Fibroblast of lung (primary cell): ENCODE data around the gene SDCCAG8. TPM values are rescaled to one million over a fixed set of nuclear protein-coding genes. Genes with fewer than 3 reads are reported as not detected.

ENCODE experiments used
- DNase-seq, 2 donors: peaks; one replicate each; pipeline versions ENCODE4 v3.0.0 to v3.0.0-alpha.2; 2010; ENCODE audit warnings: low read depth in 2 of 2
- H2AFZ ChIP-seq: 2 replicates; pipeline ENCODE4 v1.5.1; 2012; ENCODE audit warnings: low read length, control low read depth, inconsistent platforms
- H3K27ac ChIP-seq: 2 replicates; pipeline ENCODE4 v1.5.1; 2011; ENCODE audit warnings: low read length, control low read depth; ENCODE audit not compliant: insufficient read depth
- H3K27me3 ChIP-seq: 2 replicates; pipeline ENCODE4 v1.5.1; 2011; ENCODE audit warnings: mild to moderate bottlenecking, low read length; ENCODE audit not compliant: control insufficient read depth, insufficient read depth
- H3K36me3 ChIP-seq: 2 replicates; pipeline ENCODE4 v1.5.1; 2011; ENCODE audit warnings: low read length; ENCODE audit not compliant: control insufficient read depth, insufficient read depth
- H3K4me1 ChIP-seq: 2 replicates; pipeline ENCODE4 v1.5.1; 2011; ENCODE audit warnings: low read length; ENCODE audit not compliant: control insufficient read depth, insufficient read depth; ENCODE audit errors: extremely low read depth
- H3K4me2 ChIP-seq: 2 replicates; pipeline ENCODE4 v1.5.1; 2011; ENCODE audit warnings: low read length, control low read depth; ENCODE audit not compliant: insufficient read depth; ENCODE audit errors: extremely low read depth
- H3K4me3 ChIP-seq, 4 experiments: fragments of 200-600 bp in 1 of 4; sonication (generic) in 1 of 4; replicated peaks in 1 of 4; 2 replicates each; pipeline ENCODE4 v1.5.1; 2011 to 2016; ENCODE audit warnings: low read length in 4 of 4, low read depth in 3 of 4, mild to moderate bottlenecking in 3 of 4, control low read depth in 2 of 4, inconsistent platforms in 1 of 4, mixed read lengths in 1 of 4; ENCODE audit not compliant: insufficient read depth in 1 of 4; ENCODE audit errors: control extremely low read depth in 1 of 4
- H3K79me2 ChIP-seq: 2 replicates; pipeline ENCODE4 v1.5.1; 2012; ENCODE audit warnings: mild to moderate bottlenecking, low read length, inconsistent platforms; ENCODE audit not compliant: control insufficient read depth, insufficient read depth
- H3K9ac ChIP-seq: 2 replicates; pipeline ENCODE4 v1.5.1; 2011; ENCODE audit warnings: mild to moderate bottlenecking, low read length, control low read depth; ENCODE audit not compliant: insufficient read depth
- H3K9me3 ChIP-seq: 2 replicates; pipeline ENCODE4 v1.5.1; 2012; ENCODE audit warnings: low read depth, low read length; ENCODE audit not compliant: control insufficient read depth, insufficient read depth
- H4K20me1 ChIP-seq: 2 replicates; pipeline ENCODE4 v1.5.1; 2011; ENCODE audit warnings: low read length; ENCODE audit not compliant: control insufficient read depth, insufficient read depth; ENCODE audit errors: extremely low read depth
- EZH2 ChIP-seq: IDR thresholded peaks from 2 replicates; pipeline ENCODE4 v1.5.1; 2012; ENCODE audit warnings: low read length, control low read depth, mild to moderate bottlenecking; ENCODE audit errors: missing control alignments
- polyA plus RNA-seq, 2 donors: library from polyadenylated mRNA; depleted of rRNA in 1 of 2; stranded (reverse) in 1 of 2; unstranded in 1 of 2; fragments of >200 nt; gene quantifications; 2 replicates each; pipeline ENCODE4 v1.2.1, GENCODE V29; 2011 to 2012; ENCODE audit warnings: missing spikeins in 1 of 2
- total RNA-seq: library from RNA; depleted of rRNA; stranded (reverse); fragments of >200 nt; gene quantifications from 2 replicates; pipeline ENCODE4 v1.2.1, GENCODE V29; 2014
- TF ChIP-seq, protein P1 (sequence below), 2 donors: IDR thresholded peaks in 1 of 2; conservative IDR thresholded peaks in 1 of 2; 1 replicate in 1 of 2; 2 replicates in 1 of 2; pipeline ENCODE4 v1.5.1; 2011 to 2012; ENCODE audit warnings: low read length in 2 of 2, control low read depth in 1 of 2, inconsistent platforms in 1 of 2, low read depth in 1 of 2, mild to moderate bottlenecking in 1 of 2

The SDCCAG8 gene
- total and polyA plus RNA-seq, 2 donors (not counting 1 experiment from before 2014, with no cell fraction given), result 34.8 to 53.2 TPM

DNA sequence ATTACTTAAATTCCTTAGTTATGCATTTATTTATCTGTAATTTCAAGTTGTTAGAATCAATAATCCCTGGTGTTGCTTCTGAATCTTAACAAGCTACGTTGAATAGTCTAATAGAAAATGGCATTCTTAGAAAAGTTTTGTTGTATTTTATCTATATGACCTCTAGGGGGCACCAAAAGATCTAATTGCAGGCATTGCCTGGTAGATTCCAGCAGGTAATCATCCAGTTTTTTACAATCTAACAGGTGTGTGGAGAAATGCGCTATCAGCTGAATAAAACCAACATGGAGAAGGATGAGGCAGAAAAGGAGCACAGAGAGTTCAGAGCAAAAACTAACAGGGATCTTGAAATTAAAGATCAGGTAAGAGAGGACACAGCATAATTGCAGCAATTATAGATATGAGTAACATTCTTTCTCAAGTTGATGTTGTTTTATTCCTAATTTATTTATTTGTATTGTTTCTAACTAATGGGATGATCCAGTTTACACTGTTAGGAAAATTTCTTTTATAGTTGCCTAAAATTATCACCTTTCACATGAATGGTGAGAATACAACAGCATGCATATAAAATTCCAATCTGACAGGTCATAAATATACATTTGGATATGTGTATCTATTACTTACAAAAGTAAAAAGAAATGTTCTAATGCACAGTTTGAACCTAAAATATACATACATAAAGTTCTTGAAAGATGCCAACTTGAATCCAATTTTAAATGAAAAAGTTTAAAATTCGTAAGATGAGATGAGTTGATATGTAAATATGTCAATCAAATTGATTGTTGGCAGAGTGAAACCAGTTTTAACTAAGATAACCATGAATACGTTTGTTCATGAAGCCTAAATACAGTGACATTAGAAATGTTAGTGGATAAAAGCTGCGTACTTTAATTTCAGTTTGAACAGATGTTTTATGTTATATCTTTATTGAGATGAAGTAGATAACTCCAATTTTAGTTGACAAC is 88.4 kb downstream of the SDCCAG8 start:
- no peak overlapping the region for H3K4me2 ChIP-seq
- no peaks in the 10 kb centered on the region for H3K4me1 ChIP-seq
- H3K79me2 ChIP-seq, result no peaks in the 10 kb centered on the region
- H3K27me3 ChIP-seq, result no peaks in the 10 kb centered on the region
- H3K36me3 ChIP-seq, result no peaks in the 10 kb centered on the region
- TF ChIP-seq EZH2, result no peak
- TF ChIP-seq, protein P1, sequence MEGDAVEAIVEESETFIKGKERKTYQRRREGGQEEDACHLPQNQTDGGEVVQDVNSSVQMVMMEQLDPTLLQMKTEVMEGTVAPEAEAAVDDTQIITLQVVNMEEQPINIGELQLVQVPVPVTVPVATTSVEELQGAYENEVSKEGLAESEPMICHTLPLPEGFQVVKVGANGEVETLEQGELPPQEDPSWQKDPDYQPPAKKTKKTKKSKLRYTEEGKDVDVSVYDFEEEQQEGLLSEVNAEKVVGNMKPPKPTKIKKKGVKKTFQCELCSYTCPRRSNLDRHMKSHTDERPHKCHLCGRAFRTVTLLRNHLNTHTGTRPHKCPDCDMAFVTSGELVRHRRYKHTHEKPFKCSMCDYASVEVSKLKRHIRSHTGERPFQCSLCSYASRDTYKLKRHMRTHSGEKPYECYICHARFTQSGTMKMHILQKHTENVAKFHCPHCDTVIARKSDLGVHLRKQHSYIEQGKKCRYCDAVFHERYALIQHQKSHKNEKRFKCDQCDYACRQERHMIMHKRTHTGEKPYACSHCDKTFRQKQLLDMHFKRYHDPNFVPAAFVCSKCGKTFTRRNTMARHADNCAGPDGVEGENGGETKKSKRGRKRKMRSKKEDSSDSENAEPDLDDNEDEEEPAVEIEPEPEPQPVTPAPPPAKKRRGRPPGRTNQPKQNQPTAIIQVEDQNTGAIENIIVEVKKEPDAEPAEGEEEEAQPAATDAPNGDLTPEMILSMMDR (conservative IDR thresholded peaks at IDR 0.05 in 1 of 2, IDR thresholded peaks at IDR 0.05 in 1 of 2; ENCODE audit: low read depth in 1 of 2, low read length in 2 of 2), result peak; percentile 54 to 65
- H3K27ac ChIP-seq, result no peak overlapping the region
- peak; percentile 32 to 62 for DNase-seq
- no peaks in the 10 kb centered on the region for H4K20me1 ChIP-seq
- no peak overlapping the region for H2AFZ ChIP-seq
- H3K9me3 ChIP-seq, result no peaks in the 10 kb centered on the region
- no peak overlapping the region for H3K4me3 ChIP-seq
- H3K9ac ChIP-seq, result no peak overlapping the region

DNA sequence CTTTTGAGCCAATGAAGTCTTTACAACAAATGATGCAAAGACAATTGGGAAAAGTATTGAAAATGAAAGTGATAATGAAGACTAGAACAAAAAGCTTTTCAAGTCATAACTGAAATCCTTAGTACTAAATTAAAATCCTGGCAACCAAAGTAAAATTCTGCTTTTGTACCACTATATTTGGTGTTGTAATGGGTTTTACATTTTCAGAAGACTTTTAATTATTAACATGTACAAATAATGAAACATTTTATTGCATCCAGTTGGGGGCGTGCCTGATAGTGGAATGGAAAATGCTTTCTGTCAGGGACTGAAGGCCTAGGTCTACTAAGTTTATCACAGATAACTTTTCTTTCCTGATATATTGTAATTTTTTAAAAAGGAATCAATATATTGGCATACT is 89.4 kb downstream of the SDCCAG8 start:
- DNase-seq, result peak in 1 of 2 donors; percentile 28
- H3K4me2 ChIP-seq, result no peak overlapping the region
- no peak overlapping the region for H3K27ac ChIP-seq
- TF ChIP-seq, protein P1 (conservative IDR thresholded peaks at IDR 0.05 in 1 of 2, IDR thresholded peaks at IDR 0.05 in 1 of 2; ENCODE audit: low read depth in 1 of 2, low read length in 2 of 2), result no peak
- TF ChIP-seq EZH2, result no peak
- no peaks in the 10 kb centered on the region for H4K20me1 ChIP-seq
- no peak overlapping the region for H2AFZ ChIP-seq
- H3K4me3 ChIP-seq, result no peak overlapping the region
- H3K4me1 ChIP-seq, result no peaks in the 10 kb centered on the region
- H3K79me2 ChIP-seq, result no peaks in the 10 kb centered on the region
- H3K27me3 ChIP-seq, result no peaks in the 10 kb centered on the region
- H3K9ac ChIP-seq, result no peak overlapping the region
- H3K36me3 ChIP-seq, result no peaks in the 10 kb centered on the region
- no peaks in the 10 kb centered on the region for H3K9me3 ChIP-seq

DNA sequence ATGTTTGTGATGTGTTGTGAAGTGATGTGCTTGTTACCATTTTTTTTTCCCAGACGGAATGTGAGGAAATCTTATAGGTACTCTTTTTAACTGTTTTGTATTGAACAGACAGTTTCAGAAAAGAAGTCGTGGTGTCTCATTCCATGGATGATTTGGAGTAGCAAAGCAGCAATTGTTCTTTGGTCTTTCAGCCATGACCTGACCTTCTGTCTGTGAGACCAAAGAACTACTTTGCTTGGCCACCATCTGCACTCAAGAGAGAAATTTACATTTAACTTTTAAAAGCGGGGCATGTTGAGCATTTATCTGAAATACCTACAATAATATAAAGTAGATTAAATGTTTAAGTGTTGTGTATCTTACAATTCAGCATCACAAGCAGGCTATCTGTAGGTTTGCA is 90.2 kb downstream of the SDCCAG8 start:
- Histone ChIP-seq H3K27ac (no peak overlapping the region), H3K36me3 (no peaks in the 10 kb centered on the region), H3K9me3 (no peaks in the 10 kb centered on the region), H4K20me1 (no peaks in the 10 kb centered on the region), H3K9ac (no peak overlapping the region), H3K27me3 (no peaks in the 10 kb centered on the region), H3K4me3 (no peak overlapping the region), H3K79me2 (no peaks in the 10 kb centered on the region), H3K4me2 (no peak overlapping the region), H3K4me1 (no peaks in the 10 kb centered on the region), H2AFZ (no peak overlapping the region)
- TF ChIP-seq, protein P1 (conservative IDR thresholded peaks at IDR 0.05 in 1 of 2, IDR thresholded peaks at IDR 0.05 in 1 of 2; ENCODE audit: low read depth in 1 of 2, low read length in 2 of 2), result no peak
- no peak for TF ChIP-seq EZH2
- DNase-seq, result no peak
